DND-41 (cell line): ENCODE measurements around the gene LCN12.

Experiments used
- EZH2 ChIP-seq: IDR thresholded peaks from 3 replicates; pipeline ENCODE4 v1.6.1; 2012; ENCODE audit warnings: borderline replicate concordance, low read depth, mild to moderate bottlenecking, moderate library complexity, low read length, inconsistent platforms; ENCODE audit not compliant: severe bottlenecking
- TF ChIP-seq, protein P1 (sequence below): IDR thresholded peaks from 2 replicates; pipeline ENCODE4 v1.5.1; 2012; ENCODE audit warnings: borderline replicate concordance, low read length, moderate library complexity, mild to moderate bottlenecking; ENCODE audit not compliant: poor library complexity, severe bottlenecking; ENCODE audit errors: extremely low read depth

- TF ChIP-seq, protein P1, sequence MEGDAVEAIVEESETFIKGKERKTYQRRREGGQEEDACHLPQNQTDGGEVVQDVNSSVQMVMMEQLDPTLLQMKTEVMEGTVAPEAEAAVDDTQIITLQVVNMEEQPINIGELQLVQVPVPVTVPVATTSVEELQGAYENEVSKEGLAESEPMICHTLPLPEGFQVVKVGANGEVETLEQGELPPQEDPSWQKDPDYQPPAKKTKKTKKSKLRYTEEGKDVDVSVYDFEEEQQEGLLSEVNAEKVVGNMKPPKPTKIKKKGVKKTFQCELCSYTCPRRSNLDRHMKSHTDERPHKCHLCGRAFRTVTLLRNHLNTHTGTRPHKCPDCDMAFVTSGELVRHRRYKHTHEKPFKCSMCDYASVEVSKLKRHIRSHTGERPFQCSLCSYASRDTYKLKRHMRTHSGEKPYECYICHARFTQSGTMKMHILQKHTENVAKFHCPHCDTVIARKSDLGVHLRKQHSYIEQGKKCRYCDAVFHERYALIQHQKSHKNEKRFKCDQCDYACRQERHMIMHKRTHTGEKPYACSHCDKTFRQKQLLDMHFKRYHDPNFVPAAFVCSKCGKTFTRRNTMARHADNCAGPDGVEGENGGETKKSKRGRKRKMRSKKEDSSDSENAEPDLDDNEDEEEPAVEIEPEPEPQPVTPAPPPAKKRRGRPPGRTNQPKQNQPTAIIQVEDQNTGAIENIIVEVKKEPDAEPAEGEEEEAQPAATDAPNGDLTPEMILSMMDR = no peak
- TF ChIP-seq EZH2 = no peak
Observed at GRCh38 chr9:136944212-136944518, 7.9 kb upstream of the LCN12 start.
